ENCODE measurements around the gene PGM1.

- no peak for TF ChIP-seq CTCF (IDR thresholded peaks at IDR 0.05)
- no peak for TF ChIP-seq POLR2A (IDR thresholded peaks at IDR 0.05)
- TF ChIP-seq EP300 (IDR thresholded peaks at IDR 0.05) = no peak
Observed at GRCh38 chr1:63621075-63621474, 27.9 kb downstream of the PGM1 start.
